Central memory CD4-positive, alpha-beta T cell (primary cell): Measurements from ENCODE around the gene RAD18.

Experiments used
- DNase-seq: peaks from one replicate; pipeline ENCODE4 v3.0.0; 2022

RAD18 gene

DNA sequence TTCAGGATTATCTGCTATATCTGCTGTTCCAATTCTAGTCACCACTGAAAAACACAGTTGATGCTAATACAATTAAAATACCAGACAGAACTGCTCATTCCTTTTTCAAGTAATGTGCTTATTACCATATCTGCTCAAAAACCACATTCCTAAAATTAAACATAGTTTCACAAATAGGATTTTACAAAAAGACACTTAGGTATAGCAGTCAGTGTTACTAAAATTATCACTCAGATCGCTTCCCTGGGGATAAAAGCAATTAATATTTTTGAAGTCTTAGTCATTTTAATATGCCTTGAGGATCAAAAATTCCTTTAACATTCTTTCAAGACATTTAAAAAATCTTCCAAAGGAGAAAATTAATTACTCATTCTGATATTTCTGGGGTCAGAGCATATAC is 71.5 kb downstream of the RAD18 start:
- DNase-seq = no peak

DNA sequence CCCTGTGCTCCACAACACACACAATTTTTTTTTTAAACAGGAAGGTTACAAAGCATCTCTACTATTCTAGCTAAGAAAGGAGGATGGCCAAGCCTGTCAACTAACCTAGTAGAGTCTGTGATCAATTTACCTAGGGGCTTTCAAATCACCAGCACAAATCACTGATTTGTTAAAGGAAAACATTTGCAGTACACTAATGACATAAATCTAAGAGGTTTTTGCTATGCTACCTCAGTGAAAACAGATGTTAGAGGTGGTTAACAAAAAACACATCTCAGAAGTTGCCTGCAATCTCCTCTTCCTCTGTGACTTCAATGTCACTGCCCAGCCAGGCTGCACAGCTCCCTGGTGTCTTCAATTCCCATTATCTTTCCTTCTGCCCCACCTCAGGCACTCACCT is 72.0 kb downstream of the RAD18 start:
- DNase-seq = no peak

DNA sequence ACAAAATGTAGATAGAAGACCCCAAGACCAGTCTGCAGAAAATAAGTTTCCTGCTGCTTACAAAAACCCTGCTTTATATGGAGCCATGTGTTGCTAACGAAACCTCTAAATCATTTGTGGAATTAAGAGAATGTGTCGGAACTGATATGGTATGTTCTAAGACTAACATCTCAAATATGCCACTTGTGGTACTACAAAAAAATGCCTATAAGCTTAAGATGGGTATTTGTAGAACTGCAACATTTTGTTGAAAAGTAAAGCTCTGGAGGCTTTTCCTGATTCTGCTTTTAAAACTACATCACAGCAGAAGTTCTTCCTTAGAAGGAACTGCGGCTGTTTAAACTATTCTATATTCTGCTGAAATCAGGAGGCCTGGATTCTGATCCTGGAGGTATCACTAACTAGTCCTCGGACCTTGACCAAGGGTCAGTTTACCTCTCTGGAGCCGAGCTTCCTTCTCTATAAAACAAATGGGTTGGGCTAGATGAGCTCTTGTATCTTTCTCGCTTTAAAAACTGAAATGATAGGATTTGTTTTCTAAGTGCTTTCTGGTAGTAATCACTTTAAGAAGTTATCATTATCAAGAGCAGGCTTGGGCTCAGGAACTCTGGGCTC is 74.9 kb downstream of the RAD18 start:
- no peak for DNase-seq

DNA sequence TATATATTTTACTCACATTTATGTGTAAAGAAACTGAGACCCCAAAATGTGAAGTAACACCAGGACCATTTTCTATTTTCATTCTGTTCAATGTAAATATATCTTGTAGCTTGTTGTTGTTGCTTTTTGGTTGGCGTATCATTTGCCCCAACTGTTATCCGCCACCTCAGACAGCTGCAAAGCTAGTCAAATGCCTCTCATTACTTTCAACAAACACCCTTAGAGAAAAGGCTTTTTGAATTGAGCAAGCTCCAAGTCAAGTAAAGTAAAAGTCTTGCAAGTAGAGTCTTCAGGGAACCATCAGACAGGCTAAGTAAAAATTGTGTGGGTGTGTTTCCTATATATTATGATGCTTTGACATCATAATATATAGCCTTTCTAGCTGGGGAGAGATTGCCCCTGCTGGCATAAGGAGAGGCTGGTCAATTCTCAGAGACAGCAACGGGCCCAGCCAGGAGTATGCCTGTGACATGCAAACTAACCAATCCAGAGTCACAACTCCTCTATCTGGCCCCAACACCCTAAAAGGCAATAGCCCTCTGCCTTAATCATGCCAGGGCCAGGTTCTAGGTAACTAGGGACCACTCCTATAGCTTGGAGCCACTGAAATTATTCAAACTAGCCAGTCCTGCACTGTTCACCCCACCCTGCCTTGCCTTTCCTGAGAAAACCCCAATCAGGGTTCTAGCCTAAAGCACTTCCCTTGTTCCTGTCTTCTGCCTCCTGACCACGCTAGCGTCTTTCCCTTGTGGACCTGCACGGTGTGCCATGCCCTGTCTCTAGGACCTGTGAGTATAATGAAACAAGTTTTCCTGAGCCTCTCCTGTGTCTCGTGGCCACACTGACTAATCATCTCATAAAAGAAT is 75.6 kb downstream of the RAD18 start:
- DNase-seq = no peak

DNA sequence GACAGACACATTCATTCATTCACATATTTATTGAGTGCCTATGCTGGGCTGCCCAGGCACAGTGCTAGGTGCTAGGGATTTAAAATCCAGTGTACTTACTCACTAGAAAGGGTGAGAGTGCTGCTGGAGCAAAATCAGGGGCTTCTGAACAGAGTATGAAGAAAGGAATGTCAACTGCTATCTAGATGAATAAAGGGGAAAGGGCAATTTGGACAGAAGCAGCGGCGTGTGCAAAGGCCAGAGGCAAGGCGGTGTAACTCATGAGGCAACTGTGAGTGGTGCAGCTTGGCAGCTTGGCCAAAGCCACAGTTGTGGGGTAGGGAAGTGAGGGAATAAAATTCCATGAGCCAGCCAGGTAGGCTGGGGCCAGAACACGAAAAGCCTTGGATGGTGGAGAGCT is 76.7 kb downstream of the RAD18 start:
- DNase-seq = no peak

DNA sequence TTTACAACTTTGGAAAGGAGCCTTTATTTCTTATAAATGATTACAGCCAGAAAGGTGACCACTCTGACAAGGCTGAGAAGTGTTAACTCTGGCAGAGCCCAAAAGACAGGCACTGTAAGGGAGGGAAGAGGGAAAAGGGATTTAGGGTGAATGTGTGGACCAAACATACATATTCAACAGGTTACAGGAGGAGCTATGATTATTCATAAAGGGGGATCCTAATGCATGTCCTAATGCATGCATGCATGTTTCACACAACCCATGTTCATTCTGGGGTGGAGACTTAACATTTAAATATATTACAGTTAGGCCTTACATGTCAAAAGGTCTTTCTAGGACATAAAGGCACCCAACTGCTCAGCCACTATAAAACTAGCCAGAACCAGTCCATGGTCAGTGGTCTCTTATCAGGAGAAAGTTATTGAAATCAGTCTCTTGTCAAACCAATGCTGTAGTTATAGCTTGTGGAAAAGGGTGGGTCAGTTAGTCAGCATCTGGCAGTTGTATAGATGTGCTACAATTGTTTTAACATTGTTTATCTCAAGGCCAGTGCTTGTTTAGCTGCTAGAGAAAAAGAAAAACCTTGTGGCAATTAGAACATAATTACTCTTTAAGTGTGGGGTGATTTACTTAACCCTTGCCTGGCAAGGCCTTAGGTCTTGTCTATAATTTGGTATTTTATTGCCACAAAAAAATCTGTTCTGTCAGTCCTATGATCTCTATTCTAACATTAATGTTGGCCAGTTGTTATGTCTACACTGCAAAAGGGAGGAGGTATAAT is 77.5 kb downstream of the RAD18 start:
- DNase-seq = no peak

DNA sequence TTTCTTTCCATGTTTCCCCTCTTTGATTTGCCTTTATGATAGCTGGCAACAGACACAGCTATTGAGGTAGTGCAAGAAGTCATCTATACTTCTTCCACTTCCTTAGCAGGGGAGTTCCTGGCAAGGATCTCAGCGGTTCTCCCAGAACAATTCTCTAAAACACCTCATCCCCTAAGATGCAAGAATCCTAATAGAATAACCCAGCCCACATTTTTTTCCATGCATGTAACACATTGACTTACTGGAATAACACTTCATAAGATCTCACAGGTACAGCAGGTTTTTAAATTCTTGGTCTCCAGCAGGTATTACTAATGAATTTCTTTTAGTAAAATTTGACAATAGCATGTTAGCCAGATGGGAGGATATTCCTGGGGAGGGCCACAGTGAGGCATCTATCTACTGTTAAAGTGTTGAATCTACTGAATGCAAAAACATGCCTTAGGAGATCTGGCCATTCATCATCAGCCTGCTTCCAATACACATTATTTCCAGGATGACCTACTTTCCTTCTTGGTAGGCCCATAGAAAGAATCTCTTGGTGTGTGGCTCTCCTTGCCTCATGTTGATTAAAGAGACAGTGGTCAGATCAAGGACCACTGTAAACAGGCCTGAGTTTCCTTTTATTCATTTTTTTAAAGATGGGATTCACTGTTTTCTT is 78.5 kb downstream of the RAD18 start:
- DNase-seq = no peak

DNA sequence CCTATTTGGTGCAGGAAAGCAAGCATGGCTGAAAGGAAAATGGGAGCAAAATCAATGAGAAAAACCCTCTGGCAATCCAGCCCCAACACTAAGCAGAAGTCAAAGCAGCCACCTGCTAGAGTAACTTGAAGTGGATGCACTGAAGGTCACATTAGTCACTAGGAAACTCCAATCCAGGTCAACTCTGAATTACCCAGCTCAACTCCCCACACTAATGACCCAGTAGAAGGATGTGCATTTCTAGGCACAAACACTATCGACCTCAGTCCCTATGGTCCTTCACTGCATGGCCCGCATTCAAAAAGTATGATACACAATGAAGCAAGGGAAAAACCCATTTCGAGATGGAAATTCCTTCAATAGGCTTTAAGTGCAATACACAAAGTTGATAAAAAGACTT is 80.6 kb downstream of the RAD18 start:
- DNase-seq = no peak

DNA sequence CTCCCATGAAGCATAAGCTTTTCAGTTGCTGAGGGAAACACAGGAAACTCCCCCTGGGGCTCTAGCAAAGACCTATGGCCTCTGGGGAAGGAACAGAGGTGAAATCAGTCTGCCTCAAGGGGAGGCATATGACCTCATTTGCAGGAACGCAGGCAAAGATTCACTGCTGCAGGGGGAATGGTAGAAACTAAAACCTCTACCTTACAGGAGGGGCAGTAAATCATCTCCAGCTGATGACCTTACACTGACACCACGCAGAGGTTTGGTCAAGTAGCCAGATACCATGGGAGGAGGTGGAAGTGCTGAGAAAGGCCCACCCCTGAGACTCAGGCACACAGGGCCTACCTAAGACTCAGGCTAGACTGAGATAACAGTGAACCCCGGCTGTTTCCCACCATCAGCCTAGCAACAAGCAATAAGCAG is 81.1 kb downstream of the RAD18 start:
- DNase-seq = no peak

DNA sequence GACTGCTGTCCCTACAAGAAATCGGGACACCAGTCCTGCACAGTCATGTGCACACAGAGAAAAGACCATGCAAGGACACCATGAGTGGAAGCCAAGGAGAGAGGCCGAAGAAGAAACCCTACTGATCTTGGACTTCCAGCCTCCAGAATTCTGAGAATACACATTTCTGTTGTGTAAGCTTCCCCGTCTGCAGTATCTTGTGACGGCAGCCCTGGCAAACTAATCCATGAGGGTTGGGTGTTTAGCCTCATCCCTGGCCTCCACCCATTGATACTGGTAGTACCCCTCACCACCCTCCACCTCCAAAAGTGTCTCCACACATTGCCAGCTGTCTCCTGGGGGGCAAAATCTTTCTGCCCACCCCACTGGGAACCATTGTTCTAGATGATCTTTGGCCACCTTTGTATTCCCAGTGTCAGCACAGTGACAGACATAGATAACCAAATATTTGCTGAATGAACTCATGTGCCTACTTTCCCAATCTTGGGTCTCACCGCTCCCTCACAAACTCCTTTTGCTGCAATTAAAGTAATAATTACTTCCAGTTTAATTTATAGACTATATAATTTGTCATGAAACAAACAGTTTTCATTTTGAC is 83.8 kb downstream of the RAD18 start:
- DNase-seq = no peak

DNA sequence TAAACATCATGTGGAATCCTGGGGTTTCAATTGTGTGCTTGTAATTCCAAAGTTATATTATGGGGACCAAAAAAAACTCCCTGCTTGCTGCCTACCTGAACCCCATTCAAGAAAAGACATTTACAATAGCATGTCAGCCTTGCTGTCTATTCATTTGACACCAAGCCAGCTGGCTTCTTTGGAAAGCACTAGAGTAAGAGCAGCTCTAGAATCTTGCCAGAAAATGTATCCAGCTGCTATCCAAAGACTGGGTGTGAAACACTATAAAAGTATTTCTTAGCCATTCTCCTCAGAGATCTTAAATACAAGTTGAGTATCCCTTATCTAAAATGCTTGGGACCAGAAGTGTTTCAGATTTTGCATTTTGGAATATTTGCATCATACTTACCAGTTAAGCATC is 87.4 kb downstream of the RAD18 start:
- no peak for DNase-seq

DNA sequence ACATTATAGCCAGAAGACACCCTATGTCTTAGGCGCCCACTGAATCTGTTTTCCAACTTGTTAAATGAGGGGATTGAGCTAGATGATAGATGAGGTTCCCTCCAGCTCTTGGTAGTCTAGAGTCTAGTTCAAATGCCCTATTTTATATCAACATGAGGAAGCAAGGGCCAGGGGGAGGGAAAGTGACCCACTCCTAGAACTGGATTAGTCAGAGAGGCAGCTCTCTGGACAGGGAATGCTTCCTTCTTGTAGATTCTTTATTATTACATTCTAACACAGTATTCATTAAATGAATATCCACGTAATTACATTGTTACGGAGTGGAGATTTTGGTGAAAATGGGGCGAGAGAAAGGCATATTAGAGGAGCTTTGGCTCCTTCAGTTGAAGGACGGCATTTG is 89.5 kb downstream of the RAD18 start:
- no peak for DNase-seq

DNA sequence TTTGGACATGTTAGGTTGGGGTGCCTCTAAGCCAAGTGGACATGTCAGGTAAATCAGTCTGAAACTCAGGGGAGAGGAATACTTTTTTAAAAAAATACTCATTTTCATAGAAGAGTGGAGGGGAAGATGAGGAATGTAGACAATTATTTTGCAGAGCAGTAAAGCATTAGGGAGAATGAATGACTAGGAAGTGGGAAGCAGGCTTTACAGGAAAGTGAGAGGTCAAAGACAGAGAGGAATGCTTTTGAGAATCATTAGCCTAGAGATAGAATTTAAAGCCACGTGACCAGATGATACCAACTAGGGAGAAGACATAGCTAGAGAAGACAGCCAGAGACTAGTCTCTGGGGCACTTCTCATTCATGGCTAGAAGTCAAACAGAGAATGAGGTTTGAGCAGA is 91.0 kb downstream of the RAD18 start:
- no peak for DNase-seq

DNA sequence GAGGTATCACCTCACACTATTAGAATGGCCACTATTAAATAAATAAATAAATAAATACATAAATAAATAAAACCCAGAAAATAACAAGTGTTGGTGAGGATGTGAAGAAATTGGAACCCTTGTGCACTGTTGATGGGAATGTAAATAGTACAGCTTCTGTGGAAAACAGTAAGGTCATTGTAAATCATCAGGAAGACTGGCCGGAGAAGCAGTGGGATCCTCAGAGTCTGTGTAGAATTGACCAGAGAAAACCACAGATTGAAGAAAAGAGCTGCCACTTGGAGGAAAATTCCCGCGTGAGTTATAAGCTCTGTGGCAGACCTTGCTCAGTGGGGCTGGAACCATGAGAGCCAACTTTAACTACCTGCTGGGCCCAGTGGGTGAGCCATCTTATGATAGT is 92.0 kb downstream of the RAD18 start:
- no peak for DNase-seq

DNA sequence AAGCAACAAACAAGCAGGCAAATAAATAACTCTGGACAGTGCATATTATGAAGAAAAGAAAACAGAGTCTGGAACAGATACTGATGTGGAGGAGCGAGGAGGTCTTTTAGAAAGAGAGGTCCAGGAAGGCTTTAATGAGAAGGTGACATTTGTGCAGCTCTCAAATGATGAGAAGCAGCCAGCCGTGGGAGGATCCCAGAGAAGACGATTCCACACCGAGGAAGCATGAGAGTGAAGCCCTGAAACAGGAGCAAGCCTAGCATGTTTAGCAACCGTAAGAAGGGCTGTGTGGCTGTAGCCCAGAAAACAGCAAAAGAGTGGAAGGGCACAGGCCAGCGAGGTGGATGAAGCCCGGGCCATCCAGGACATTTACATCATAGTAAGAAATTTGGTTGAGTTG is 93.1 kb downstream of the RAD18 start:
- no peak for DNase-seq

DNA sequence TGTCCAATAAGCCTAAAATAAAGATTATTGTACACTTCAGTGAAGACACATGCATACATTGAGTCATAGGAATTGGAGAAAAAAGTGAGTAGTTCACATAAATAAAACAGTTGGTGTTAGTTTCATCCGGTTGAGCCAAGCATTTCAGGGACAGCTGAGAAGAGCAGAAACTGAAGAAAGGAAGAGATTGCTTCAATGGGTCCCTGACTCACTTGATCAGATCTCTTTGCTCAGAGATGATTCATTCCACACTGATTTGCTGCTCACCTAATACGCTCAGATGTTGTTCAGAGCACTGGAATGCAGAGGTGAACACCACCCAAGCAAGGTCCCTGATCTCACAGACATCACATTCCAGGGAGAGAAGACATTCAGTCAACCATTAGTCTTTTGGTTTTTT is 93.7 kb downstream of the RAD18 start:
- no peak for DNase-seq

DNA sequence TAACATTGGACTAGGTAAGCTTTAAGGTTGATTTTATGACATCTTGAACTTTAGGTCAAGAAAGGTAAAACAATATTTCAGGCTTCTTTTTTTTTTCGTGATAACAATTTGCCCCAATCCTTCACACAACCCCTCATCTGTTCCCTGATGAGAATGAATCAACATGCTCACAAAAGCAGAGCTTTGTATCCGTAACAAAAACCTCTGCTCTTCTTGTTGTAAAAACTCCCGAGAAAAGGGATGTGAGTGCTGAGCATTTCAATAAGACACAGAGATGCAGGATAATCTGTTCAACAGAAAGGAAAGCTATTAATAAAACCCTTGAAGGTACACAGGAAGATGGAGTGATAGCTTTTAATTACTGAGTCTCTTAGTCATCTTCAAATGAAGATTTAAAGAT is 94.3 kb downstream of the RAD18 start:
- DNase-seq = no peak

DNA sequence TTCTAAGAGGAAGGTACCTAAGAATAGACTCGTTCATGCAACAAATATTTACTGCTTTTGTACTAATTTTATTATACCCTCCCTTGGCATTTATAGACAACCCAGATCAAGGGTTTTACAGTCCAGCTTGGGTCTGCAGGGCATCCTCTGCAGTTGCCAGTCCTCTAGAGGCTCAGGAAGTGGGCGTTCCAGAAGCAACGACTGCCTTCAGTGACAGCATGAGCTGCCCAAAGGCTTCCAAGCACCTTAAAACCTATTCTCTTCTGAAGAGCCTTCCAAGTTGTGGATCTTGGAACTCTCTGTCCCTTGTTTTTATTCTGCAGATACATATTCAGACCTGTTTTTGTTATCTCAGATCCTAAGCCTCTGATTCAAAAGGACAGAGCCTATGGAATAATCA is 95.6 kb downstream of the RAD18 start:
- no peak for DNase-seq

DNA sequence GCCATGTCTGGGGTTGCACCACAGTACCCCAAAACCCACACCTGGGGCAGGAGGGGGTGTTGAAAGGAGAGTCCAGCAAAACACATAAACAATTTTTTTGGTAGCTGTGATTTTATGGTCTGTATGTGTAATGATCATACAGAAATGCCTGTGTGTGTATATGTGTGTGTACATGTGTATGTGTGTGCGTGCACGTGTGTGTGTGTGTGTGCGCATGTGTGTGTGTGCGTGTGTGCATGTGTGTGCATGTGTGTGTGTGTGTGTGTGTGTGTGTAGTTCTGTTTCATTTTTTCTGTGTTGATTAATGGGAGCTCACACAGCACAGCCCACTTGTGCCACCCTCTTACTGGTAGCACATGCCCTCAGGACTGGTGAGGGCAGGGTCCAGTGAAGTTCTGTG is 97.6 kb downstream of the RAD18 start:
- no peak for DNase-seq

DNA sequence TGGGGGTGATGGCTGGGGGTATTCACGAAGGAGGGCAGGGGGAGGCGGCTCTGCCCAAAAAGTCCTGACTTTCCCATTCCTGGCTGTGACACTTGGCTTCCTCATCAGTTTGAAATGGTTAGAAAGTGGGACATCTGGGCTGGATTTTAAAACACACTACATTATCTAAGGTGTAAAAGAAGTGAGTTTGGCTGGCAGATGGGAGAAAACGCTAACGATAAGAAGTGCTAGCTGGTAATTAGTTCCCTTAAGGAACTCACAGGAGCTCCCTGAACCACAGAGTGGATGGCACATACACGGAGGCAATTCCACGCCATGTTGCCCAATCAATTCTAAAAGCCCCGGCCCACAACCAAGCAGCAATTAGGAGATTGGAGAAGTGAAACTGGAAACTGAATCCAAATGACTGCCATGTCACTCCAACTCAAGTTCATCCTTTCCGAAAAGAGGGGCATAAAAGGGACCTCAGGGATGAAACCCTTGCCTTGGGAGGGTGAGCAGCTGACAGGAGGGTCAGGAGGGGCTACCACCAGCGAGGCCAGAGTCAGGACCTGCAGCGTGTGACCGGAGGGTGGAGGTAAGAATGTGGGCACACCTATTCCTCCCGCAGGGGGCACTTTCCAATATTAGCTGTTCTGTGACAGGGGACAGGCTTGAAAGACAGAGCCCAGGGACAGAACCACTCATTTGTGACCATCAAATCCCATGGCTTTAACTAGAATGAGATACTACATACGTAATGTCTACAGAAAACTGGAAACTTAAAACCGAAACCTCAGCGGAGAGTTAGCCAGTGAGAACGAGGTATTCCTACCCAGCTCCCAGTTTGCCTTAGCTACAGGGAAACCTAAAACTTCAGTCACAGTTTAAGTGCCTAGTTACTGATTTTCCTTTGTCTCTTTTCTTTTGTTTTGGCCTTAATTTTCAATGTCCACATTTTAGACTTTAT is 98.6 kb downstream of the RAD18 start:
- no peak for DNase-seq

DNA sequence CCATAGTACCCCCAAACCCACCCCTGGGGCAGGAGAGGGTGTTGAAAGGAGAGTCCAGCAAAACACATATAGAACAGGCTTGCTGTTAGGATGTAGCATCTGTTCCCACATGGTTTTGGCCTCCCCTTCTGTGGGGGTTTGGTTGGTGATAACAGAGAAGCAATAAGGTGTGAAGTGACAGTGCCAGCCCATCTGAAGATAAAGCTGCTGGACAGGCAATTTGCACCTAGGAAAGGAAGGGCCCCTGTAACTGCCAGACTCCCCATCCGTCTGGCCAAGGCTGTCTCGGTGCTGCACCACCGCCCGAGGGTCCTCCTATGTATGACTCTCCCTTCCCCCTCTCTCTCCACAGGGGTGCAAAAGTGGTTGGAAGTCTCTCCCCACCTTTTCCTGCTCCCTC is 99.4 kb downstream of the RAD18 start:
- no peak for DNase-seq
